Activated CD8-positive, alpha-beta T cell treated with anti-CD3 and anti-CD28 coated beads for 36 hours (primary cell): ENCODE results near the gene STXBP1. TPM values are rescaled to one million over a fixed set of nuclear protein-coding genes. Genes with fewer than 3 reads are reported as not detected.

ENCODE experiments used
- ATAC-seq: fragments of 200-7000 bp; cut with Tn5 transposase; one replicate; pipeline ENCODE4 v1.10.0; 2021; ENCODE audit warnings: mild to moderate bottlenecking, moderate library complexity
- CTCF ChIA-PET: fragments of 350-600 bp; sonication (Branson Sonifier 250); formaldehyde crosslinking; loops from one replicate; lab custom pipeline; 2021; ENCODE audit warnings: antibody characterized with exemption; lab: Charles Lee
- POLR2A ChIA-PET: fragments of 350-600 bp; sonication (Branson Sonifier 250); formaldehyde crosslinking; loops from one replicate; lab custom pipeline; 2021; ENCODE audit warnings: antibody characterized with exemption; lab: Charles Lee
- DNase-seq: peaks from one replicate; pipeline ENCODE4 v3.0.0-alpha.2; 2020
- H3K27ac Mint-ChIP-seq: one replicate; pipeline ENCODE4 v1.8.0; 2021; ENCODE audit warnings: mild to moderate bottlenecking, mixed read lengths
- H3K27me3 Mint-ChIP-seq: one replicate; pipeline ENCODE4 v1.8.0; 2021; ENCODE audit warnings: mixed read lengths
- H3K36me3 Mint-ChIP-seq: one replicate; pipeline ENCODE4 v1.8.0; 2021; ENCODE audit warnings: low read depth, mixed read lengths
- H3K4me1 Mint-ChIP-seq: one replicate; pipeline ENCODE4 v1.8.0; 2021; ENCODE audit warnings: low read depth, mixed read lengths
- H3K4me3 Mint-ChIP-seq: one replicate; pipeline ENCODE4 v1.8.0; 2021; ENCODE audit warnings: mild to moderate bottlenecking, moderate library complexity, mixed read lengths
- H3K9me3 Mint-ChIP-seq: one replicate; pipeline ENCODE4 v1.8.0; 2021; ENCODE audit warnings: mixed read lengths
- intact Hi-C: fragments of 100-400 bp; cut with micrococcal nuclease; formaldehyde crosslinking; loops from one replicate; pipeline ENCODE4 v1.10.0; 2022
- total RNA-seq, 2 experiments: library from RNA; stranded (reverse); gene quantifications; one replicate each; pipeline ENCODE4 v1.2.3, GENCODE V29; 2021
- TF ChIP-seq, protein P1 (sequence below): fragments of 200-600 bp; IDR thresholded peaks from one replicate; pipeline ENCODE4 v1.8.0; 2022; ENCODE audit warnings: antibody characterized with exemption, mild to moderate bottlenecking

The STXBP1 gene
- total RNA-seq, 2 experiments from 2014 or later: 19.2 to 23.5 TPM

DNA sequence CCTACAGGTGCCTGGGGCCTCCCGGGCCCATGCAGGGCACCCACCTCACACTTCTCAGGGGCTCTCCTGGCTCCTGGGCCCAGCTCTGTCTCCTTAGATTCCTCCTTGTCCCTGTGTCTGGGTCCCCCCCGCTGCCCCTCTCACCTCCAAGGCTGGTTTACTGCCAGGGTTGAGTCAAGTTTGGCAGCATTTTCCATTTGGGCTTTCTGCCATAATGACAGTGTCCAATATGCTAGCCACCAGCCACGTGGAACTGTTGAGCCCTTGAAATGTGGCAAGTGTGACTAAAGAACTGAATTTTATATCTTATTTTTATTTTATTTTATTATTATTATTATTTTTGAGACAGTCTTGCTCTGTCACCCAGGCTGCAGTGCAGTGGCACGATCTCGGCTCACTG lies 105.7 kb downstream of the STXBP1 start:
- H3K36me3 Mint-ChIP-seq: no peaks in the 10 kb centered on the region
- CTCF ChIA-PET: interaction anchor here (1.2 to 4.1 kb wide), 3 partner anchors 17 to 152 kb away, joined by 3 to 25 read pairs (median 3); partner anchors contain the start of gene TOR2A
- no peak for DNase-seq
- TF ChIP-seq, protein P1, sequence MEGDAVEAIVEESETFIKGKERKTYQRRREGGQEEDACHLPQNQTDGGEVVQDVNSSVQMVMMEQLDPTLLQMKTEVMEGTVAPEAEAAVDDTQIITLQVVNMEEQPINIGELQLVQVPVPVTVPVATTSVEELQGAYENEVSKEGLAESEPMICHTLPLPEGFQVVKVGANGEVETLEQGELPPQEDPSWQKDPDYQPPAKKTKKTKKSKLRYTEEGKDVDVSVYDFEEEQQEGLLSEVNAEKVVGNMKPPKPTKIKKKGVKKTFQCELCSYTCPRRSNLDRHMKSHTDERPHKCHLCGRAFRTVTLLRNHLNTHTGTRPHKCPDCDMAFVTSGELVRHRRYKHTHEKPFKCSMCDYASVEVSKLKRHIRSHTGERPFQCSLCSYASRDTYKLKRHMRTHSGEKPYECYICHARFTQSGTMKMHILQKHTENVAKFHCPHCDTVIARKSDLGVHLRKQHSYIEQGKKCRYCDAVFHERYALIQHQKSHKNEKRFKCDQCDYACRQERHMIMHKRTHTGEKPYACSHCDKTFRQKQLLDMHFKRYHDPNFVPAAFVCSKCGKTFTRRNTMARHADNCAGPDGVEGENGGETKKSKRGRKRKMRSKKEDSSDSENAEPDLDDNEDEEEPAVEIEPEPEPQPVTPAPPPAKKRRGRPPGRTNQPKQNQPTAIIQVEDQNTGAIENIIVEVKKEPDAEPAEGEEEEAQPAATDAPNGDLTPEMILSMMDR: no peak
- POLR2A ChIA-PET: interaction anchor here (1.0 kb wide), 2 partner anchors 17 to 78 kb away, joined by 3 read pairs; no protein-coding TSS in a partner anchor
- H3K27ac Mint-ChIP-seq: no peak overlapping the region
- H3K4me1 Mint-ChIP-seq: peaks cover 34% of the 10 kb centered on the region
- no peaks in the 10 kb centered on the region for H3K27me3 Mint-ChIP-seq
- H3K9me3 Mint-ChIP-seq: no peaks in the 10 kb centered on the region
- intact Hi-C loops: no loop called here
- H3K4me3 Mint-ChIP-seq: no peak overlapping the region
- ATAC-seq: no peak

DNA sequence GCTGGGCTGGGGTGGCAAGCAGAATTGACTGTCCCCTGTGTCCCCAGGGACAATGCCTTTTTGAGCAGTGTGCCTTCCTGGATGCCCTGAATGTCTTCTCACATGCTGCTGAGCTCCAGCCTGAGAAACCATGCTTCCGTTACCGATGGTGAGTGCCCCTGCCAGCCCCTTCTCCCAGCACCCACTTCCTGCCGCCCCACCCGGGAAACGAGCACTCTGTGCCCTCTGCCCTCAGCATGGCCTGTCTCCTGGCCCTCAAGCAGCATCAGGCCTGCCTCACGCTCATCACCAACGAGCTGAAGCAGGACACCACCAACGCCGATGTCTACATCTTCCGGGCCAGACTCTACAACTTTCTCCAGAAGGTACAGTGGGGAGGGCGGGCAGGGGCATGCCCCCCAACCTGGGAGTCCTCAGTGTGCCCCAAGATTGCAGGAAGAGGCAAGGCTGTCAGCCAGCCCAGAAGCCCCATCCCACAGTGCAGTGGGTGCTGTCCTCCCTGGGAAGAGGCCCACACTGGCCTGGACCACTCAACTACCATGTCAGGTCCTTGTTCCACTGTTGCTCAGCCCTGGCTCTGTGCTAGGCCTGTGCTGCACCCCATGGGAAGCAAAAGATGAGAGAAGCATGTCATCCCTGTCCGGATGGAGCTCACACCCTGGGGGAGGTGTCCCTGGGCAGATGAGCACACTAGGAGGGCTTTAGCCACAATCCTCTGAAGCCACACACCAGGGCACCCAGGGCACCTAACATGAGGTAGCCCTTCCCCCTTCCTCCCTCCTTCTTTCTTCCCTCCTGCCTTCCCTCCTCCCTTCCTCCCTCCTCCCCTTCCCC lies 108.2 kb downstream of the STXBP1 start:
- H3K4me3 Mint-ChIP-seq: peak overlapping the region; percentile 37
- intact Hi-C loops: no loop called here
- H3K36me3 Mint-ChIP-seq: no peaks in the 10 kb centered on the region
- H3K9me3 Mint-ChIP-seq: no peaks in the 10 kb centered on the region
- peak; percentile 46 for DNase-seq
- H3K4me1 Mint-ChIP-seq: peaks cover 27% of the 10 kb centered on the region
- POLR2A ChIA-PET: interaction anchor here (2.2 kb wide), 1 partner anchor 9 kb away, joined by 7 read pairs; no protein-coding TSS in a partner anchor
- no peaks in the 10 kb centered on the region for H3K27me3 Mint-ChIP-seq
- no peak for ATAC-seq
- TF ChIP-seq, protein P1: no peak
- H3K27ac Mint-ChIP-seq: peak overlapping the region; percentile 89
- CTCF ChIA-PET: interaction anchor here (1.8 kb wide), 1 partner anchor 14 kb away, joined by 11 read pairs; the partner anchor contains the start of gene TOR2A

DNA sequence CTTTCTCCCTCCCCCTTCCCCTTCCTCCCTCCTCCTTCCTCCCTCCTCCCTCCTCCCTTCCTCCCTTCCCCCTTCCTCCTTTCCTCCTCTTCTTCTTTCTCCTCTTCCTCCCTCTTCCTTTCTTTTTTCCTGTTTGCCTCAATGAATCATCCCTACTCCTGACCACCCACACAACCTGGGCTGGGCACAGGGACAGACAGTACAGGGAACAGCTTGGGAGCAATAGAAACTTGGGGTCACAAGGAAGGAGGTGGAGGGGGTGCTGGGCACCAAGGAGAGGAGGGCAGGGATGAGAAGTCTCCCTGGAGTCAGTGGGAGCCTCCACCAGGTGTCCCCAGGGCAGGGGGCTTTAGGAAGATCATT lies 108.8 kb downstream of the STXBP1 start:
- TF ChIP-seq, protein P1: no peak
- H3K27me3 Mint-ChIP-seq: no peaks in the 10 kb centered on the region
- peak overlapping the region; percentile 67 for H3K27ac Mint-ChIP-seq
- no peaks in the 10 kb centered on the region for H3K9me3 Mint-ChIP-seq
- ChIA-PET CTCF (interaction anchor here (1.8 kb wide), 1 partner anchor 14 kb away, joined by 11 read pairs; the partner anchor contains the start of gene TOR2A), POLR2A (interaction anchor here (2.2 kb wide), 1 partner anchor 9 kb away, joined by 7 read pairs; no protein-coding TSS in a partner anchor)
- no peaks in the 10 kb centered on the region for H3K36me3 Mint-ChIP-seq
- DNase-seq (no peak), ATAC-seq (no peak)
- peak overlapping the region; percentile 22 for H3K4me3 Mint-ChIP-seq
- peaks cover 27% of the 10 kb centered on the region for H3K4me1 Mint-ChIP-seq
- intact Hi-C loops: no loop called here

DNA sequence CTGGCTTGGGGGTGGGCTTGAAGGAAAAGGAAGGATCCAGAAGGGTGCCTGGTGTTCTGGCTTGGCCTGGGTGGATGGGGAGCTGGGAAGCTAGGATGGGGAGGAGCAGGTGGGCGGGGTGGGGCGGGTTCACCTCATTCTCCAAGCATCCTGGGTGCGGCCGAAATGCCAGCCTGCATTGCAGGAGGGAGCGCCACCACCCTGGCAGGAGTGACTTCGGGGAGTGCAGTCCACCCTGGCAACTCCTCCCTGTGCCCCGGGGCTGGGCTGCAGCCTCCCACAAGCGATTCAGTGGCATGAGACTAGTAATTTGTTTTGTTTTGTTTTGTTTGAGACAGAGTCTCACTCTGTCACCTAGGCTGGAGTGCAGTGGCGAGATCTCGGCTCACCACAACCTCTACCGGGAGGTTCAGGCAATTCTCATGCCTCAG lies 109.3 kb downstream of the STXBP1 start:
- DNase-seq (no peak), ATAC-seq (peak; percentile 27)
- ChIA-PET CTCF (interaction anchor here (2.6 kb wide), 1 partner anchor 13 kb away, joined by 9 read pairs; the partner anchor contains the start of gene TOR2A), POLR2A (interaction anchor here (0.9 to 2.2 kb wide), 2 partner anchors 10 kb away, joined by 3 to 7 read pairs; no protein-coding TSS in a partner anchor)
- intact Hi-C loops: no loop called here
- Mint-ChIP-seq H3K4me3 (no peak overlapping the region), H3K9me3 (no peaks in the 10 kb centered on the region), H3K36me3 (no peaks in the 10 kb centered on the region), H3K27me3 (no peaks in the 10 kb centered on the region), H3K4me1 (peaks cover 21% of the 10 kb centered on the region), H3K27ac (peak overlapping the region; percentile 67)
- TF ChIP-seq, protein P1: no peak
